IMR-90 (cell line): ENCODE measurements around the gene ANO1.

ENCODE experiments used
- BHLHE40 ChIP-seq: fragments of 150-350 bp; IDR thresholded peaks from 2 replicates; pipeline ENCODE4 v1.6.1; 2016; ENCODE audit warnings: mild to moderate bottlenecking, low read depth, low read length
- CEBPB ChIP-seq: IDR thresholded peaks from 2 replicates; pipeline ENCODE4 v1.6.1; 2012; ENCODE audit warnings: low read depth, low read length, improper control_type of control experiment
- CHD1 ChIP-seq: IDR thresholded peaks from 2 replicates; pipeline ENCODE4 v1.6.1; 2012; ENCODE audit warnings: low read depth, low read length, improper control_type of control experiment
- CTCF ChIP-seq: conservative IDR thresholded peaks from 2 replicates; pipeline ENCODE4 v1.5.1; 2012; ENCODE audit warnings: mild to moderate bottlenecking, low read depth, low read length, improper control_type of control experiment
- FOS ChIP-seq: fragments of 150-350 bp; IDR thresholded peaks from 2 replicates; pipeline ENCODE4 v1.6.1; 2016; ENCODE audit warnings: low read depth, low read length
- MAFK ChIP-seq: IDR thresholded peaks from 2 replicates; pipeline ENCODE4 v1.6.1; 2012; ENCODE audit warnings: low read depth, low read length, improper control_type of control experiment
- MXI1 ChIP-seq: IDR thresholded peaks from 2 replicates; pipeline ENCODE4 v1.6.1; 2012; ENCODE audit warnings: low read depth, mild to moderate bottlenecking, low read length, moderate library complexity, borderline replicate concordance
- POLR2A ChIP-seq: IDR thresholded peaks from 2 replicates; pipeline ENCODE4 v1.6.1; 2012; ENCODE audit warnings: mild to moderate bottlenecking, low read depth, low read length
- RAD21 ChIP-seq: IDR thresholded peaks from 2 replicates; pipeline ENCODE4 v1.6.1; 2012; ENCODE audit warnings: low read length, improper control_type of control experiment
- RCOR1 ChIP-seq: IDR thresholded peaks from 2 replicates; pipeline ENCODE4 v1.6.1; 2012; ENCODE audit warnings: mild to moderate bottlenecking, low read length, improper control_type of control experiment; ENCODE audit not compliant: insufficient replicate concordance
- RFX5 ChIP-seq: IDR thresholded peaks from 2 replicates; pipeline ENCODE4 v1.8.0; 2012; ENCODE audit warnings: low read depth, mild to moderate bottlenecking, low read length, moderate library complexity
- USF2 ChIP-seq: fragments of 150-350 bp; IDR thresholded peaks from 2 replicates; pipeline ENCODE4 v1.6.1; 2017; ENCODE audit warnings: mild to moderate bottlenecking, antibody characterized with exemption, low read length, low read depth

DNA sequence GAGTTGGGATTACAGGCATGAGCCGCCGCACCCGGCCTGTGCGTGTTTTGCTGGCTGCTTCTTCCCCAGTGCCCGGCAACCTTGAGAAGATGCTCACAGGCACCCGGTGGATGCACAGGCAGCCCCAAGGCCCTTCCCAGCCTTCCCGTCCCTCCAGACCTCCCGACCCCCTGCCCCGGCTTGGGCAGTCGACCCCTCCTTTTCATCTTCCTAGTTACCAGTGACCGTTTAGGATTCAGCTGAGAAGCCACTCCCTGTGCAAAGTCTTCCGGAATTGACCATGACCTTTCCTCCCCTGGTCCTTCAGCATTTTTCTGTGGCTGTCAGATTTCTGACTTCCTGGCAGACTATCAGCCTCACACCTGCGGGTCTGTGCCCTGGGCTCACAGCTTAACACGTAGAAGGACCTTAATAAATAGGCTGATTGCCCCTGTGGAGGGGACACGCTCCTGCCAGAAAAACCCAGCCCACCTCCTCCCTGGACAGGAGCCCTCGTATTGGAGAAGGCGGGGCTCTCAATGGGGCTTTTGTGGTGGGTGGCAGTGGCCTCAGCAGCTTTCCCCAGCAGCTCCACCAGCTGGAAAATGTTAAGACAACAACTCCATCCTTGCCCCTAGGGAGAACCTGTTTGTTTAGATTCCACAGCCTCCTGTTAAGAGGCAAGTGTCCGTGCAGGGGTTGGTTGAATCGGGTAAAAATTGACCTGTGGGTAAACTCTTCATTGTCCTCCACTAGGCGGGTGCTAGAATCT lies 10.4 kb upstream of the ANO1 start:
- TF ChIP-seq POLR2A: no peak
- TF ChIP-seq CTCF: no peak
- no peak for TF ChIP-seq MXI1
- TF ChIP-seq RAD21: no peak
- TF ChIP-seq BHLHE40: no peak
- TF ChIP-seq CEBPB: no peak
- TF ChIP-seq RCOR1: no peak
- TF ChIP-seq USF2: no peak
- TF ChIP-seq FOS: no peak
- no peak for TF ChIP-seq CHD1
- no peak for TF ChIP-seq RFX5
- no peak for TF ChIP-seq MAFK
